HG02938 (cell line): ENCODE measurements around the gene SAP25.
"Not testable (repeated sequence)": the region's sequence is repeated elsewhere in the genome, so short reads cannot be mapped to it uniquely, and the experiment has no call there.

Experiments used
- ATAC-seq: cut with Tn5 transposase; IDR thresholded peaks from one replicate; pipeline ENCODE4 v1.9.1; 2021; ENCODE audit warnings: mild to moderate bottlenecking, moderate library complexity; ENCODE audit not compliant: unreplicated experiment

The SAP25 gene

DNA sequence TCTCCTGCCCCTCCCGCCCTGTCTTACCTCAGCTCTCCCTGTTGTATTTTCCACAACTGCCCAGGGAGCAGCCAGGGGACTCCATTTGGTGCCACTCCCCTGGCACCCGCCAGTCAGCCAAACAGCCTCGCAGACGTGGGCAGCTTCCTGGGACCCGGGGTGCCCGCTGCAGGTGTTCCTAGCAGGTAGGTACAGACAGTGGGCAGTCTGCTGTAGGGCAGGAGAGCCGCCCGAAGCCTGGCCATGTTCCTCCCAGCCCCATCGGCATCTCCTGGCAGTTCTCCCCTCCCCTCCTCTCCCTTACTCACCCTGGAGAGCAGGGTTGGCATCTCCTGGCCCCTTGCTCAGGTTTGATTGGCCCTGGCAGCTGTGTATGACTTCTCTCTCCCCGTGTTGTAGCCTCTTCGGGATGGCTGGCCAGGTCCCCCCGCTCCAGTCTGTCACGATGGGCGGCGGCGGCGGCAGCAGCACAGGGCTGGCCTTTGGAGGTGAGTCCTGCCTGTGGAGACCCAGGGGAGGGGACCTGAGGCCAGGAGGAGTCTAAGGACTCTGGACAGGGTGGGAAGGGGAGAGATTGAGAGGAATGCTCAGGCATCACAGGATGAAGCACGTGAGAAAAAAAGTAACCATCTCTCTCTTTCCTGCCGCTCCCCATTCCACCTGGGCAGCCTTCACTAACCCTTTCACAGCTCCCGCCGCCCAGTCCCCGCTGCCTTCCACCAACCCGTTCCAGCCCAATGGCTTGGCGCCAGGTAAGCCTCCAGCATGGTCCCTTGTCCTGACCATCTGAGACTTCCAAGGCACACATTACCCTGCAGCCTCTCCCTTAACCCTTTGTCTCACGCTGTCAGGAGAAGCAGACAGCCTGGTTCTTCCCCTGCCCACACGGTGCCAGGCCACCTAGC lies 11.3 kb downstream of the SAP25 start:
- no peak for ATAC-seq

DNA sequence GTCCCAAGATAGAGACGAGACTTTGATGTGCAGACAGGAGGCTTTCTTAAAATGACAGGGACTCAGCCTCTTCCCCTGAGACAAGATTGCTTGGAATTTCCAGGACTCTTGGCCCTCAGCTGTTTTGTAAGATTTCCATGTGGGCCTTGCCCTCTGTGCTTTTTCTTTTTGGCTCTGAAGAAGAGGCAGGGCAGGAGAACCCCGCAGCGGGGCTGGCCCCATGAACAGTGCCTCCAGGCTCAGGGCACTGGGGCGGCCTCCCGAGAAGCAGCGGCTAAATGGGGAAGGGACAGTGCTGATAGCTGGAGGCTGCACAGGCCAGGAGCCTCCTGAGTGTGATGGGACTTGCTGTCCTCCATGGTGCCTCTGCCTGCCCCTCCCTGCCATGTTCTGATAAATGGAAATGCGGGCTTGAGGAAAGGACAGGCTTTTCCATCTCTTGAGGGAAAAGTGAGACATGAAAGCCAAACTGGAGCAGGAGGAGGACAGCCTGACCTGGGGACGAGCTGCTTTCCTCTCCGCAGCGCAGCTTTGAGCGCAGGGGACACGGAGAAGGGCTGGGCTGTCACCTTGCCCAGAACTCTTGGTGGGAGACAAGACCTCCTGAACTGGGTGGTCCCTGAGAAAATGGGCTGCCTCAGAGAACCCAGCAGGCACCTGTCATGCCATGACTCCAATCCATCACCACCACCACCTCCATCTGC lies 12.1 kb downstream of the SAP25 start:
- ATAC-seq, result no peak

DNA sequence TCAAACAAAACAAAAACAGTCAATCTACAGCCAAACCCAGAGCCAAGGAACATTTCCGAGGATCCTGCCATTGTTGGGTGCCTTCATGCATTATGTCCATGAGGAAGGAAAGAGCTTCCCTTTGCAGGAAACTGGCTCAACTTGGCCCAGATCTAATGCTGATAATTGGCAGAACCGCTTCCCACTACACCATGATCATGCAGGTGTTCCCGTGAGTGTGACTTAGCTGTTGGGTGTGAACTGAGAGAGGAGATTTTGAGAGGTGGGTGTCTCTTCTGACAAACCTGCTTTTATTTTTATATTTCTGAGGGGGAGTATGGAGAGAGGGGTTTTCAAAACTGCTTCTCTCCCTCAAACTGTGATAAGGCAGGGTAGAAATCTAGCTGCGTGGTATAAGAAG lies 14.6 kb downstream of the SAP25 start:
- no peak for ATAC-seq

GRCh38 chr7:100556541-100556940 lies 17.2 kb downstream of the SAP25 start:
- ATAC-seq, result no peak

DNA sequence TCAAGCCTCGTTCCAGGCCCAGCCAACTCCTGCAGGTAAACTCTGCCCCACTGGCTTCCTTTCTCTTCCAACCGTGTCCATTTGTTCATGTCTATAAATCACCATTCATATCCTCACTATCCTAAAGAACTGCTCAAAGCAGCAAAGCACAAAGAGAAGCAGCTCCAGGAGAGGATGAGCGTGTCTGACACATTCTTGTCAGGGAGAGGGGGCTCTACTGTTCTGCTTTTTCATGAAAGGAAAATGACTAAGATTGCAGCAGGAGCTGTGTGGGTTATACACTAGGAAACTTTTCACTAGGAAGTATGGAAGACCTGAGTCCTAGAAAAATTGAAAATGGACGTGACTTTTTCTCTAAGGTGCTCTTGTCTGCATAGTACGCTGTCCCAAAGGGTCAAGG lies 18.0 kb downstream of the SAP25 start:
- no peak for ATAC-seq

DNA sequence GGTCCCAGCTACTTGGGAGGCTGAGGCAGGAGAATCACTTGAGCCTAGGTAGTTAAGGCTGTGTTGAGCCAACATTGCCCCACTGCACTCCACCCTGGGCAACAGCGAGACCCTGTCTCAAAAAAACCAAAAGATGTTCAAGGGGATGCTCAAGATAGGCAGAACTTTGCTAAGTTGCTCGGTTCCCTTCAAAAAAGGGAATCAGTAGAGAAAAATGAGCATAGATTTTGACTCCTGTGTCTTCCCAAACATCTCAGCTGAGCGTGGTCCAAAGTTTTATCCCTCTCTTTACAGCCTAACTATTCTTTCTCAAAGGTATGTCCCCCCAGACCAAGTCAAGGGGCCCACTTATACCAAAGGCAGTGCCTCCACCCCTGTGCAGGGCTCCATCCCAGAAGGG lies 20.7 kb downstream of the SAP25 start:
- no peak for ATAC-seq

DNA sequence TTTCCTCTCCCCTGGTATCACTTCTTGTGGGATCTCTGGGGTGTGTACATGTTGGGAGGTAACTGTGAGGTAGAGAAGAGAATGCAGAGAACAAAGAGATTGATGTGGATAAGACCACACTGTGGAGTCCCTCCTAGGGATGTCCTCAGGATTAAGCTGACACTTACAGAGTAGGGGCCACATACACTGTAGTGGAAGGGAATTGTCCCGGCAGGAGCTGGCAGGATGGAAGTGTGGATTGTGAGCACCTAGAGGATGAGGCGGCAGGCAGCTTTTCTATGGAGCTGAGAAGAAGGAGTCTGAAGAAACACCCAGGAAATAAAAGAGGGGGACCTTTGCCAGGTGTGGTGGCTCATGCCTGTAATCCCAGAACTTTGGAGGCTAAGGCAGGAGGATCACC lies 21.2 kb downstream of the SAP25 start:
- ATAC-seq, result no peak

GRCh38 chr7:100548446-100548845 lies 25.3 kb downstream of the SAP25 start:
- not testable (repeated sequence) for ATAC-seq

GRCh38 chr7:100547872-100548271 lies 25.8 kb downstream of the SAP25 start:
- ATAC-seq, result no peak

DNA sequence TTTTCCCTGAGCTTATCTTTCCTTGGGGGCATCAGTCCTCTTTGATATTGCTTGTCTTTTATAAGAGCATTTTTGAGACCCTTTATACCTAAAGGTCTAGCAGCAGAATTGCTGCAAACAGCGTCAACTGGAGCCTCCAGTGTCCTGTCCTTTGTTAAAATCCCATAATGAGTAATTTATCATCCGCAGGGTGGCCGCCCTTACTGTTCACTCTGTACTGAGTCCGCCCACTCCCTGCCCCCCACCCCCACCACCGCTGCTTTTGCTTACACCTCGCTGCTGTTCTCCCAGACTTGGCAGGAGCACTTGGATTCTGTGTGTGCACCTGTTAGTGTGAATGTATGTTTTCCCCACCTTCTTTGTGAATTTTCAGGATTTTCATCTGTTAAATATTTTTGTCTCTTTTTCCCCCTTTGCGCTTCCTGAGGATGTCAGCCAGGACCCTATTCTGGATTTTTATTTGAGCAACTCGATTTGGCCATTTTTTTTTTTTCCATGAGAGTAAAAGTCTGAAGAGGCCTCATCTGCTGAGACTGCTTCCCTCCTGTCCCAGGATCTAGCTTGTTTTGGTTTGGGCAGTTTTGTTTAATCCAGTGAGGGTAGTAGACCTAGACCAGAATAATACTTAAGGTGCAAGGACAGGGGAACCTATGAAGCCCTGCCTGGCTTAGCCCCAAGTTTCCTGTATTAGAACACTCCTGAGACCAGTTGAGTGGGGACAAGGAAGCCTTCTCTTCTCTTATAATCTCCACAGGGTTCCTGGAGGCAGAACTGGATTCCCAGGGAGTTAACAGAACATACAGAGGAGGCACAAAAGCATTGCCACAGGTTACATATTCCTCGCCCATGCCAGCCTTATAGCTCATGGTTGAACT lies 26.5 kb downstream of the SAP25 start:
- no peak for ATAC-seq

GRCh38 chr7:100546129-100546925 lies 27.4 kb downstream of the SAP25 start:
- no peak for ATAC-seq

DNA sequence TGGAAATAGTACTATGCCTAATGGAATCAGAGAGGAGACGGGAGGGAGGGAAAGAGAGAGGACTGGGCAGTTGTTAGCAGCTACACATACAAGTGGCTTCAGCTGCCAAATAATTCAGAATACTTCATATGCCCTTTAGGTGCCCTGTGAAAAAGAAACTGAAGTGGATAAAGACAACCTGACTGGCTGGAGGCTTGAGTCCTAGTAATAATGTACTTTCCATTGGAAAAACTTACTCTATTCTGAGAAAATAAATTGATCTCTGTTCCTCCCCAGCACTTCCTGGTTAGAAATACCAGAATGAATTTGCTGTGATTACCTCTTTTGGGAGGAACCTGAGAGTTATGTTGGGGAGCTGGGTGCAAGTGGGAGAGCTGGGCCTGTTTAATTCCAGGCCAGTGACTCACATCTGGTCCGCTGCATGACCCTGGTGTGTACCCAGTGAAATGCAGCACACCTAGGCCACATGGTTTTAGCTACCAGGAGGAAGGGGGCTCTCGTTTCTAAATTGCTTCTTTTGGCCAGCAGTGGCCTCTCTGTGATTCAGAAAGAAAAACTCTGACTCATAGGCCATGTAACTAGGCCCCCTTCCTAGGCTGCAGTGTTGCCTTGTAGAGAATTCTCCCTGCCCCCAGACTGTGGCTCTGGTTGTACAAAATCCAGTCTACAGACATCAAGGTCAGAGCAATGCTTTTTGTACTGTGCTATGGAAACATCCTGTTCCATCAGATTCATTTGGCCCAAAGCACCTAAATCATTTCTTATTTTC lies 28.2 kb downstream of the SAP25 start:
- no peak for ATAC-seq

GRCh38 chr7:100544967-100545359 lies 28.7 kb downstream of the SAP25 start:
- ATAC-seq, result no peak

GRCh38 chr7:100544386-100544785 lies 29.3 kb downstream of the SAP25 start:
- ATAC-seq, result no peak

DNA sequence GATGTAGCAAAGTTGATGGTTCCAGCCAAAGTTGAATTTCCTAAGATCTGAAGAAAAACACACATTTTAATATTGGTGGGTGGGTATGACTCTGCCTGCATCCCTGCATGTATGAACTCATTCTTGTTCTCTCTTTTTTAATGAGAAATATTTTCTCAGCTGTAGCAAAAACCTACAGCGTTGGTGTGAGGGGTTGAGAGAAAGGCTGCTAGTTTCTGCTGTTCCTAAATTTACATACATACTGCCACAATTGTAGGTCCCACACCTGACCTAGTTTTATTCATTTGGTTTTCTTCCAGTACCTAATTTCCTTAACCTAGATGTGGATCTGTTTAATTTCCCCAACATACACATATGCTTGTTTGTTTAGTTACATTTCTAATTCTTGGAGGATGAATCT lies 30.1 kb downstream of the SAP25 start:
- no peak for ATAC-seq

GRCh38 chr7:100541309-100541708 lies 32.4 kb downstream of the SAP25 start:
- not testable (repeated sequence) for ATAC-seq

- ATAC-seq, result no peak
Observed at GRCh38 chr7:100540073-100540723, 33.5 kb downstream of the SAP25 start.

DNA sequence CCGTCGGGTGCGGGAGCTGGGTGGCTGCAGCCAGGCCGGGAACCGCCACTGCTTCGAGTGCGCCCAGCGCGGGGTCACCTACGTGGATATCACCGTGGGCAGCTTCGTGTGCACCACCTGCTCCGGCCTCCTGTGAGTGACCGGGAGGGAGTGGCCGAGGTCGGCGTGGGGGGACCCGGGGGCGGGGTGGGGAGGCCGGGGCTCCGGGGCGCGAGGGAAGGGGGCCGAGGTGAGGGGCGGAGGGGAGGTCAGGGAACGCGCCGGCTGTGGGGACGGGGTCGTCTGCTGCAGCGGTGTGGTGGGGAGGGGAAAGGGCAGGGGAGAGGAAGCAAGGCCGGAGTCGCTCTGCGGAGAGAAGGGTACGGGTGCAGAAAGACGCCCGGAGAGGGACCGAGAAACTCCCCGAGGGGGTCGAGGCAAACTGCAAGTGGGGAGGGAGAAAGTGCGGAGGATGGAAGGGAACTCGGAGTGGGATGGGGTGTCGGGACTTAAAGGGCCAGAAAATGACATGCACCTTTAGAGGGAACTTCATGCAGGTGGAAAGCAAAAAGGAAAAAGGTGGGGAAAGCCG lies 34.2 kb downstream of the SAP25 start:
- ATAC-seq, result no peak
